ENCODE measurements around the gene CYB561.

- TF ChIP-seq CTCF (IDR thresholded peaks at IDR 0.05) (no peak), POLR2A (IDR thresholded peaks at IDR 0.05) (no peak)
Measured at GRCh38 chr17:63440770-63441335, 5.3 kb downstream of the CYB561 start.
